Measurements from ENCODE around the gene MED31.

Gene MED31

DNA sequence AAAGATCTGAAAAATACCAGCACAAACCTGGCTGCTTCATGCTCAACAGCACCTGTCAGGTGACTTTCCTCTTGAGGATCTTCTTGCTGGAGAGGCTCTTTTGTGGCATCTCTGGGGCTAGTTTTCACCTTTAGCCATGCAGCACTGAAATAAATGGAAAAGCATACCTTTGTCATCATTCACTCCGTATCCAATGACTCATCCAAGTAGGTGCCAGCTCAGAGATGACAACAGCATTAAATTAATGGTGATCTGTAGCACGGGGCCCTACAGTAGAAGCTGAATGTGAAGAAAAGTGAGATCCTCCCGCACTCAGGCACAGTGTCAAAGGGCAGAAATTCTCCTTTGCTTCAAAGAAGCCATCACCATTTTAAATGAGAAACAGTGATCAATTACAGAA, 43.1 kb downstream of the MED31 start:
- H3K4me3 ChIP-seq (ENCODE audit: low read depth, low read length): no peak overlapping the region
- TF ChIP-seq, protein P1, sequence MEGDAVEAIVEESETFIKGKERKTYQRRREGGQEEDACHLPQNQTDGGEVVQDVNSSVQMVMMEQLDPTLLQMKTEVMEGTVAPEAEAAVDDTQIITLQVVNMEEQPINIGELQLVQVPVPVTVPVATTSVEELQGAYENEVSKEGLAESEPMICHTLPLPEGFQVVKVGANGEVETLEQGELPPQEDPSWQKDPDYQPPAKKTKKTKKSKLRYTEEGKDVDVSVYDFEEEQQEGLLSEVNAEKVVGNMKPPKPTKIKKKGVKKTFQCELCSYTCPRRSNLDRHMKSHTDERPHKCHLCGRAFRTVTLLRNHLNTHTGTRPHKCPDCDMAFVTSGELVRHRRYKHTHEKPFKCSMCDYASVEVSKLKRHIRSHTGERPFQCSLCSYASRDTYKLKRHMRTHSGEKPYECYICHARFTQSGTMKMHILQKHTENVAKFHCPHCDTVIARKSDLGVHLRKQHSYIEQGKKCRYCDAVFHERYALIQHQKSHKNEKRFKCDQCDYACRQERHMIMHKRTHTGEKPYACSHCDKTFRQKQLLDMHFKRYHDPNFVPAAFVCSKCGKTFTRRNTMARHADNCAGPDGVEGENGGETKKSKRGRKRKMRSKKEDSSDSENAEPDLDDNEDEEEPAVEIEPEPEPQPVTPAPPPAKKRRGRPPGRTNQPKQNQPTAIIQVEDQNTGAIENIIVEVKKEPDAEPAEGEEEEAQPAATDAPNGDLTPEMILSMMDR (IDR thresholded peaks at IDR 0.05; ENCODE audit: low read depth, low read length): no peak

DNA sequence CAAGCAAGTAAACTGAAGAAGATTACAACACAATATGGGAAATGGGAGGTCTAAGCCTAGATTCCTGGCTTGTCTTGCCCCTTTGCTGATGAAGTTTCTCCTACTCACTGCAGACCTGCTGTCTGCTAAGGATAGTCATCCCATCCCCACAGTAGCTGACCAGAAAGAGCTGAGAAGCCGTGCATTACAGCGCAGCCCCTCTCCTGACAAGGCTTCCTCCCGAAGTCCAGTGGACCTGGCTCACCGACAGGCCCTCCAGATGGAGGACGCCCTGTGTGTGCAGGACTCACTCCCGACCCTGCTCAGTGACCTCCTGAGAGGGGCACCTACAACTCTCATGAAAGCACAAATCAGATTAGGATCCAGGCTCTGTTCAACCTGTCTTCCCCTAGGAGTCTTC, 46.3 kb downstream of the MED31 start:
- TF ChIP-seq, protein P1 (IDR thresholded peaks at IDR 0.05; ENCODE audit: low read depth, low read length): no peak
- no peak overlapping the region for H3K4me3 ChIP-seq (ENCODE audit: low read depth, low read length)

DNA sequence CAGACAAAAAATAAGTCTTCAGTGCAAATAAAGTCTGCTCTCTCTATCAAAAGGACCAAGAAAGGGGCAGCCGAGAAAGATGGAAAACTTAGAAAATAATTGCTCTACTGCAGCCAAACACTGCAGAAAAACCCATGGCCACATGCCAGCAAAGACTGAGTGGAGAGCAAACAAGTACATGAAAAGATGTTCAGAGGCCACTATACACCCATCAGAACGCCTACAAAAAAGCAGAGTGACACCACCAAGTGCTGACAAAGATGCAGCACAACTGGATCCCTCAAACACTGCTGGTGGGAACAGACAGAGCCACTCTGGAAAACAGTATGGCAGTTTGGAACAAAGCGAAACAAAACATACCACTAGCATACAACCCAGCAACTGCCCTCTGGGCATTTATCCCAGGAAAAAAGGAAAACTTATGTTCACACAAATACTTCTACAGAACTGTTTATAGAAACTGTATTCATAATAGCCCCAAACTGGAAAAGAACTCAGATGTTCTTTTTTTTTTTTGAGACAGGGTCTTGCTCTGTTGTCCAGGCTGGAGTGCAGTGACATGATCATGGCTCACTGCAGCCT, 47.6 kb downstream of the MED31 start:
- TF ChIP-seq, protein P1 (IDR thresholded peaks at IDR 0.05; ENCODE audit: low read depth, low read length): no peak
- H3K4me3 ChIP-seq (ENCODE audit: low read depth, low read length): no peak overlapping the region

DNA sequence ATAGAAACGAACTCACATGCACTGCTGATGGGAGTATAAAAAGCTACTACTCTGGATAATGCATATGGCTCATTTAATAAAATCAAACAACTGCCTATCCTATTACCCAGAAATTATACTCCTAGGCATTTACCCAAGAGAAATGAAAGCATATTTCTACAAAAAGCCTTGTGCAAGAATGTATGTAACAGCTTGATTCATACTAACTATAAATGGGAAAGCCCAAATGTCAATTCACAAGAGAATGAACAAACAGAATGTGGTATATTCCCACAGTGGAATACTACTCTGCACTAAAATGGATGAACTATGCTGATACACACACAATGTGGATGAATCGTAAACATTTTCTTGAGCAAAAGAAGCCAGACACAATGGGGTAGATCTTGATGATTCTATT, 49.3 kb downstream of the MED31 start:
- H3K4me3 ChIP-seq (ENCODE audit: low read depth, low read length): no peak overlapping the region
- TF ChIP-seq, protein P1 (IDR thresholded peaks at IDR 0.05; ENCODE audit: low read depth, low read length): no peak

DNA sequence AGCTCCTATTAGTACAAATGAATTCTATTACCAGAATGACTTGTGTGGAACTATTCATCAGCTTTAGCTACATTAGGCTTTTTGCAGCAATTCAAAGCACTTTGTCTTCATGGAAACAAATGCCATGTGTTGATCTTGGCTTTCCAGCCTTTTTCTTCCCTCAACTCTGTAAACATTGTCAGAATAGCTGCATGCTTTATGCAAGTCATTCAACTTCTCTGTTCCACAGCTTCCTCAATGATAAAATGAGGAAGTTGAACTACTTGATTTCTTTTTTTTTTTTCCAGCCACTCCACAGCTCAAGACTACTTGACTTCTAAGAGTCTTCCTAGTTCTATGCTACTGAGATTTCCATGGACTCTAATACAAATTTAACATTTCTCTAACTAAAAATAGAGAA, 52.0 kb downstream of the MED31 start:
- TF ChIP-seq, protein P1 (IDR thresholded peaks at IDR 0.05; ENCODE audit: low read depth, low read length): no peak

DNA sequence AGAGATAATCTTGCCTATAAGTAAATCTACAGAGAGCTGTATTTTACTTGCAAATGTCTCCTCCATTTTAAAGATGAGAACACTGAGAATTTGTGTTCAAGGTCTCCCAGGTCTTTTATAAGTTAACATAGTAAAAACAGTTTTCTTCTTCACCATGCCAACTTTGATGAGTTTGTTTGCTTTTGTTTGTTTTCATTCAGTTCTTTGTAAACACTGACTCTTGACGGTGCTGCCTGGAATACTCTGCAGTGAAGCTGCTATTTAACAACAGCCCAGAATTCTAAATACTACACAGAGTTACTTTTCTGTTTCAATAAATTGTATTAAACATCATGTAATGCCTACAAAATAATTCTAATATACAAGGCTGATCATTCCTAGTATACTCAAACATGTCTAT, 53.7 kb downstream of the MED31 start:
- no peak overlapping the region for H3K4me3 ChIP-seq (ENCODE audit: low read depth, low read length)
- TF ChIP-seq, protein P1 (IDR thresholded peaks at IDR 0.05; ENCODE audit: low read depth, low read length): no peak

More for the DNA sequence above, 52.0 kb downstream of the MED31 start:
- no peak overlapping the region for H3K4me3 ChIP-seq (ENCODE audit: low read depth, low read length)

DNA sequence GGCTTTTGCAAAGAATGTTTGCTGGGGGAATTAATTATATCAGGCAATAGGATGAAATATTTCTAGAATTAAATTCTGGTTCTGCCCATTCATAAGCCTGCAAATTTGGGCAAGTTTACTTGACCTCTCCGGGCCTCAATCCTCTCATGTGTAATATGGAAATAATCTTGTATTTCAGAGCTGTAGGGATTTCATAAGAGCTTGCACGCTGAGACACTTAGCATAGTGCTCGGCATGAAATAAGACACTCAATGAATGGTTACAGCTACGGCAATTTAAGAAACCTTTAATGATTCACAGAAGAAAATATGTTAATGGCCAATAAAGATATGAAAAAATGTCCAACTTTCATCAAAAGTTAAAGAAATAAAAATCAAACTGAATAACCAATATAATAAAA, 54.5 kb downstream of the MED31 start:
- H3K4me3 ChIP-seq (ENCODE audit: low read depth, low read length): no peak overlapping the region
- TF ChIP-seq, protein P1 (IDR thresholded peaks at IDR 0.05; ENCODE audit: low read depth, low read length): no peak

All from WI38 (cell line).